Adrenal gland (tissue), 12 donors: ENCODE results near the gene SRGAP3. TPM values are rescaled to one million over a fixed set of nuclear protein-coding genes. Genes with fewer than 3 reads are reported as not detected.

Experiments
- DNase-seq, 7 donors: peaks; one replicate each; pipeline ENCODE4 v3.0.0-alpha.2; 2019 to 2020
- H3K27ac ChIP-seq, 5 donors: fragments of 200-600 bp; sonication (generic) in 4 of 5; 1 replicate in 3 of 5; 2 replicates in 2 of 5; pipeline versions ENCODE4 v1.5.1 to v1.8.0; 2016 to 2020; ENCODE audit warnings: mild to moderate bottlenecking in 1 of 5
- H3K27me3 ChIP-seq: fragments of 200-600 bp; 2 replicates; pipeline ENCODE4 v1.8.0; 2021
- H3K36me3 ChIP-seq, 2 donors: fragments of 200-600 bp; replicated peaks in 1 of 2; 1 replicate in 1 of 2; 2 replicates in 1 of 2; pipeline versions ENCODE4 v1.5.1 to v1.8.0; 2018 to 2022
- H3K4me1 ChIP-seq, 2 donors: fragments of 200-600 bp; replicated peaks in 1 of 2; 1 replicate in 1 of 2; 2 replicates in 1 of 2; pipeline versions ENCODE4 v1.5.1 to v1.8.0; 2018 to 2021
- H3K4me3 ChIP-seq, 4 donors: fragments of 200-600 bp; sonication (generic) in 3 of 4; one replicate each; pipeline ENCODE4 v1.5.1; 2016 to 2018
- H3K9me3 ChIP-seq, 3 donors: fragments of 200-600 bp; sonication (generic) in 1 of 3; replicated peaks in 1 of 3; 1 replicate in 2 of 3; 2 replicates in 1 of 3; pipeline versions ENCODE4 v1.5.1 to v1.8.0; 2016 to 2021
- POLR2A ChIP-seq, 2 donors: fragments of 450-650 bp; IDR thresholded peaks; one replicate each; pipeline ENCODE4 v1.6.1; 2017; ENCODE audit warnings: antibody characterized with exemption in 2 of 2, mild to moderate bottlenecking in 2 of 2, moderate library complexity in 1 of 2
- WGBS, 4 donors: extraction: QIAGEN DNeasy Blood & Tissue Kit in 2 of 4; methylation state at CpG; one replicate each; pipeline versions ENCODE4 v1.1.5 to v1.1.7; 2013 to 2017; 5-methylcytosine and 5-hydroxymethylcytosine counted together
- intact Hi-C, 2 donors: fragments of 100-400 bp; cut with DNase I; formaldehyde crosslinking; loops; one replicate each; pipeline versions ENCODE4 v1.14.1 to v1.15.0; 2022 to 2023
- polyA plus RNA-seq, 3 donors: library from polyadenylated mRNA; stranded (reverse); fragments of 200-250 nt in 2 of 3; fragments of 350-450 nt in 1 of 3; fragmentation: Illumina TruSeq in 1 of 3; extraction: RNeasy Lipid Tissue Mini Kit (QIAGEN cat#74804) in 1 of 3; gene quantifications; one replicate each; pipeline ENCODE4 v1.2.3, GENCODE V29; 2013 to 2014
- total RNA-seq, 9 donors: library from RNA; depleted of rRNA in 4 of 9; stranded (reverse); fragments of >200 nt in 4 of 9; fragments of 120-200 nt in 1 of 9; fragmentation: NEBNext Ultra II Directional in 1 of 9; extraction: Animal tissue kit (Norgen Biotek cat#: 25700) in 1 of 9; gene quantifications; one replicate each; pipeline versions ENCODE4 v1.1.0 to v1.2.4, GENCODE V29; 2013 to 2023
- TF ChIP-seq, protein P1 (sequence below), 6 experiments: fragments of 450-650 bp in 4 of 6; fragments of 200-600 bp in 2 of 6; sonication (generic) in 1 of 6; IDR thresholded peaks; 1 replicate in 5 of 6; 2 replicates in 1 of 6; pipeline versions ENCODE4 v1.5.1 to v1.8.0; 2016 to 2021; ENCODE audit warnings: antibody characterized with exemption in 6 of 6, mild to moderate bottlenecking in 2 of 6, moderate library complexity in 1 of 6
- donor health status: healthy with polysubstance abuse.
- donor health status: Bipolar disorder and iron deficiency.
- donor health status: DM: yes; HTN: yes; CAD: no.
- donor health status: DM: no; HTN: no; CAD: no.
- donor health status: DM: no; HTN: no; CAD: no.
- donor health status: DM: yes; HTN: yes; CAD: no.

Gene SRGAP3
- total and polyA plus RNA-seq, 12 donors, result 3.3 to 35.0 (median 17.8) TPM

DNA sequence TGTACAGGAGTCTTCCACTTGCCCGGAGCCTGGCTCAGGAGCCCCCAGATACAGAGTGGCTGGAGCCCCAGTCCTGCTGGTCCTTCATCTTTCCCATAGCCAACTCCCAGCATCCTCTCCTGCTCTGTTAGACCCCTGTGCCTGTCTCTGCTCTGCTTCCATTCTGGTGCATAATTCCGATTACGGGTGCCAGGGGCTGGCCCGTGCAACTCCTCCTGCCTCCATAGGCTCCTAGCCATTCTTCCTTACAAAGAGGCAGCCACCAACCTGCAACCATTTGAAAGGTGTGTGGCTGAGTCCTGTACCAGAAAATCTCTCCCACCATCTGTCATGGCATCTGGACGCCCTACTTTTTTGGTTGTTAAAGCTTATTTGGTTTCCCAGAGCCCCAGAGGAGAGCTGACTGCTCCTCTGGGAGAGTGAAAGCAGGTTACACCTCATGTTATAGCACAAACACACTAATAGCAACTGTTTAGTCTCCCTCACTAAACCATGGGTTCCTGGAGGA, 281.0 kb downstream of the SRGAP3 start:
- Histone ChIP-seq H3K27me3 (no peaks in the 10 kb centered on the region), H3K36me3 (no peaks in the 10 kb centered on the region), H3K4me1 (peaks cover 0 to 4% of the 10 kb centered on the region in 2 donors), H3K27ac (no peak overlapping the region), H3K4me3 (no peak overlapping the region), H3K9me3 (no peaks in the 10 kb centered on the region)
- intact Hi-C loops, result no loop called here
- 45 to 72% (median 56%) methylated on average over 5 of the region's 5 CpGs for WGBS, 4 donors
- TF ChIP-seq, protein P1, sequence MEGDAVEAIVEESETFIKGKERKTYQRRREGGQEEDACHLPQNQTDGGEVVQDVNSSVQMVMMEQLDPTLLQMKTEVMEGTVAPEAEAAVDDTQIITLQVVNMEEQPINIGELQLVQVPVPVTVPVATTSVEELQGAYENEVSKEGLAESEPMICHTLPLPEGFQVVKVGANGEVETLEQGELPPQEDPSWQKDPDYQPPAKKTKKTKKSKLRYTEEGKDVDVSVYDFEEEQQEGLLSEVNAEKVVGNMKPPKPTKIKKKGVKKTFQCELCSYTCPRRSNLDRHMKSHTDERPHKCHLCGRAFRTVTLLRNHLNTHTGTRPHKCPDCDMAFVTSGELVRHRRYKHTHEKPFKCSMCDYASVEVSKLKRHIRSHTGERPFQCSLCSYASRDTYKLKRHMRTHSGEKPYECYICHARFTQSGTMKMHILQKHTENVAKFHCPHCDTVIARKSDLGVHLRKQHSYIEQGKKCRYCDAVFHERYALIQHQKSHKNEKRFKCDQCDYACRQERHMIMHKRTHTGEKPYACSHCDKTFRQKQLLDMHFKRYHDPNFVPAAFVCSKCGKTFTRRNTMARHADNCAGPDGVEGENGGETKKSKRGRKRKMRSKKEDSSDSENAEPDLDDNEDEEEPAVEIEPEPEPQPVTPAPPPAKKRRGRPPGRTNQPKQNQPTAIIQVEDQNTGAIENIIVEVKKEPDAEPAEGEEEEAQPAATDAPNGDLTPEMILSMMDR (IDR thresholded peaks at IDR 0.05), result no peak
- no peak for TF ChIP-seq POLR2A (IDR thresholded peaks at IDR 0.05)
- no peak for DNase-seq

DNA sequence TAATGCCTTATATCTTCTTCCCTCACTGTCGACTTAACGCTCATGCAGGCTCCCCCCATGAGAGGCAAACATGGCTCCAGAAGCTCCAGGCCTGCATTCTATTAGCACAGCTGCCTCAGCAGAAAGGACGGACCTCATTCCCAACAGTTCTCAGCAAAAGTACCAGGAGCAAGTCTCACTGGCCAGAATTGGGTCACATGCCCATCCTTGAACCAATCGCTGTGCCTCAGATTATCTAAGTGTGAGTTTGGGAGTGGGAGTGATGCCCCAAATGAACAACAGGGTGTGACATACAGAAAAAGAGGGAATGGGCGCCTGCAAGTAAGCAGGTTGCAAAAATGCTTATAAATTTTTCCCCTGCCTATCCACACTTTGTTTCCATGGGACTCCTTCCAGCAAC, 281.9 kb downstream of the SRGAP3 start:
- TF ChIP-seq POLR2A (IDR thresholded peaks at IDR 0.05), result no peak
- TF ChIP-seq, protein P1 (IDR thresholded peaks at IDR 0.05), result no peak
- DNase-seq, result no peak
- intact Hi-C loops, result no loop called here

DNA sequence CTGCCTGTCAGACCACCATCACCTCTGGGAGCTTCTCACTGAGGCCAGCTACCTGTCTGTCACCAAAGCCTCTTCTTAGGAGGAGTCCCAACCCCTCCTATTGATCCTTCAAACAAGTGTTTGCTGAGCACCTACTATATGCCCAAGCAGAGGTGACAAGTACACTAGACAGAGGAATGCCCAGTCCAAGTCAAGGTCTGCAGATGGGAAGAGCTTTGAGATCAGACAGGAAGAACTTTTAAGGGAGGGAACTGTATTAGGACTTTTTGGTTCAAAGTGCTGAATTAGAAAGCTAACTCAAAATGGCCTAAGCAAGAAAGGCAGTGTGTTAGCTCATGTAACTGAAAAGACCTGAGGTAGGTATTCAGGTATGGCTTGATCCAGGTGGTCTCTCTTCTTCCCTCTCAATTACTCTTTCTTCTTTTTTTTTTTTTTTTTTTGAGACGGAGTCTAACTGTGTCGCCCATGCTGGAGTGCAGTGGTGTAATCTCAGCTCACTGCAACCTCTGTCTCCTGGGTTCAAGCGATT, 282.6 kb downstream of the SRGAP3 start:
- Histone ChIP-seq H3K4me3 (no peak overlapping the region), H3K9me3 (no peaks in the 10 kb centered on the region), H3K27ac (no peak overlapping the region), H3K27me3 (no peaks in the 10 kb centered on the region), H3K4me1 (peaks cover 6 to 12% of the 10 kb centered on the region in 2 donors), H3K36me3 (no peaks in the 10 kb centered on the region)
- no peak for DNase-seq
- TF ChIP-seq, protein P1 (IDR thresholded peaks at IDR 0.05), result no peak
- no peak for TF ChIP-seq POLR2A (IDR thresholded peaks at IDR 0.05)
- 55 to 89% (median 78%) methylated on average over 3 of the region's 3 CpGs for WGBS, 4 donors
- intact Hi-C loops, result no loop called here

More for the DNA sequence above, 281.9 kb downstream of the SRGAP3 start:
- 69 to 80% (median 72%) methylated on average over 5 of the region's 5 CpGs for WGBS, 4 donors
- Histone ChIP-seq H3K4me3 (no peak overlapping the region), H3K27me3 (no peaks in the 10 kb centered on the region), H3K9me3 (no peaks in the 10 kb centered on the region), H3K36me3 (no peaks in the 10 kb centered on the region), H3K4me1 (peaks cover 4 to 7% of the 10 kb centered on the region in 2 donors), H3K27ac (no peak overlapping the region)

DNA sequence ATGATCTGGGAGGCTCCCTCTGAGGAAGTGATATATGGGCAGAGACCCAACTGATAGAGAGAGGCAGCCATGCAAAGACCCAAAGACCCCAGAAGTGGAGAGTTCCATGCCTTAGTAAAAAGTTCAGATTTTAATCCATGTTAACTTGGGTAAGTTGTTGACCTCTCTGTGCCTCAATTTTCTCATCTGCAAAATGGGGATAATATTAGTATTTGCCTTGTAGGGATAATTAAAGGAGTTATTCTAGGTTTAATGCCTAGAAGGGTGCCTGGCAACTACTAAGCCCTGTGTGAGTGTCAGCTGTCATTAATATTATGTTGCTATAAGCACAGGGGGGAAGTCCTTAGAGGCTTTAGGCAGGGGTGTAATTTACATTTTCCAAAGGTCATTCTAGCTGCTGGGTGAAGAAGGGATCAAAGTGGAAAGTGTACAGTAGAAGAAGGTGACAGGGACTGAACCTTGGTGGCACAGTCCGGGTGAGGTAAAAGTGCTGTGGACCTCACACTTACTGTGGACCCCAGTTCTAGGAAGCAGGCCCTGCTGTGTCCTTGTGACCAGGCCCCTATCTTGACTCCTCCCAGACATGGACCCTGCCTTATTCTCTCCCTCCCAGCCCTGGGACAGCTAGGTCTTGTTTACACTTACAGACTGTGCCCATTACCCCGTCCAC, 283.2 kb downstream of the SRGAP3 start:
- 70 to 92% (median 77%) methylated on average over 2 of the region's 2 CpGs for WGBS, 4 donors
- DNase-seq, result no peak
- Histone ChIP-seq H3K4me1 (peaks cover 6 to 12% of the 10 kb centered on the region in 2 donors), H3K9me3 (no peaks in the 10 kb centered on the region), H3K27ac (no peak overlapping the region), H3K27me3 (no peaks in the 10 kb centered on the region), H3K36me3 (no peaks in the 10 kb centered on the region), H3K4me3 (no peak overlapping the region)
- TF ChIP-seq, protein P1 (IDR thresholded peaks at IDR 0.05), result no peak
- no peak for TF ChIP-seq POLR2A (IDR thresholded peaks at IDR 0.05)
- intact Hi-C loops, result no loop called here
